ENCODE measurements around the gene TCHHL1.
"Not testable (repeated sequence)": the region's sequence is repeated elsewhere in the genome, so short reads cannot be mapped to it uniquely, and the experiment has no call there.

The TCHHL1 gene

GRCh38 chr1:152110365-152110859 lies 21.5 kb upstream of the TCHHL1 start:
- H3K4me1 ChIP-seq (ENCODE audit: control insufficient read depth, insufficient read depth, low read length) = peaks cover 15% of the 10 kb centered on the region
- H3K36me3 ChIP-seq (ENCODE audit: control insufficient read depth, insufficient read depth, low read length) = no peaks in the 10 kb centered on the region
- H3K27me3 ChIP-seq (ENCODE audit: control insufficient read depth, insufficient read depth, low read length) = peaks cover 59% of the 10 kb centered on the region
- H3K9ac ChIP-seq (ENCODE audit: low read length) = no peak overlapping the region
- peak overlapping the region; percentile 67 for H3K4me3 ChIP-seq (ENCODE audit: low read length)
- H3K27ac ChIP-seq (ENCODE audit: low read depth, low read length) = no peak overlapping the region

- Histone ChIP-seq H3K9ac (ENCODE audit: low read length) (no peak overlapping the region), H3K27me3 (ENCODE audit: control insufficient read depth, insufficient read depth, low read length) (peaks cover 58% of the 10 kb centered on the region), H3K4me3 (ENCODE audit: low read length) (peak overlapping the region; percentile 67), H3K27ac (ENCODE audit: low read depth, low read length) (no peak overlapping the region), H3K4me1 (ENCODE audit: control insufficient read depth, insufficient read depth, low read length) (peaks cover 15% of the 10 kb centered on the region), H3K36me3 (ENCODE audit: control insufficient read depth, insufficient read depth, low read length) (no peaks in the 10 kb centered on the region)
Observed at GRCh38 chr1:152109998-152110294, 21.1 kb upstream of the TCHHL1 start.

- no peaks in the 10 kb centered on the region for H3K36me3 ChIP-seq (ENCODE audit: control insufficient read depth, insufficient read depth, low read length)
- peak overlapping the region; percentile 67 for H3K4me3 ChIP-seq (ENCODE audit: low read length)
- peaks cover 58% of the 10 kb centered on the region for H3K27me3 ChIP-seq (ENCODE audit: control insufficient read depth, insufficient read depth, low read length)
- H3K4me1 ChIP-seq (ENCODE audit: control insufficient read depth, insufficient read depth, low read length) = peaks cover 15% of the 10 kb centered on the region
- H3K9ac ChIP-seq (ENCODE audit: low read length) = no peak overlapping the region
- no peak overlapping the region for H3K27ac ChIP-seq (ENCODE audit: low read depth, low read length)
Observed at GRCh38 chr1:152109231-152109997, 20.6 kb upstream of the TCHHL1 start.

GRCh38 chr1:152108882-152109222 lies 20.0 kb upstream of the TCHHL1 start:
- Histone ChIP-seq H3K9ac (ENCODE audit: low read length) (no peak overlapping the region), H3K27me3 (ENCODE audit: control insufficient read depth, insufficient read depth, low read length) (peaks cover 58% of the 10 kb centered on the region), H3K27ac (ENCODE audit: low read depth, low read length) (no peak overlapping the region), H3K36me3 (ENCODE audit: control insufficient read depth, insufficient read depth, low read length) (no peaks in the 10 kb centered on the region), H3K4me1 (ENCODE audit: control insufficient read depth, insufficient read depth, low read length) (peaks cover 15% of the 10 kb centered on the region), H3K4me3 (ENCODE audit: low read length) (no peak overlapping the region)

- Histone ChIP-seq H3K27me3 (ENCODE audit: control insufficient read depth, insufficient read depth, low read length) (peaks cover 55% of the 10 kb centered on the region), H3K27ac (ENCODE audit: low read depth, low read length) (no peak overlapping the region), H3K4me1 (ENCODE audit: control insufficient read depth, insufficient read depth, low read length) (peaks cover 15% of the 10 kb centered on the region), H3K9ac (ENCODE audit: low read length) (no peak overlapping the region), H3K4me3 (ENCODE audit: low read length) (peak overlapping the region; percentile 28), H3K36me3 (ENCODE audit: control insufficient read depth, insufficient read depth, low read length) (no peaks in the 10 kb centered on the region)
Observed at GRCh38 chr1:152107984-152108881, 19.4 kb upstream of the TCHHL1 start.

- H3K4me3 ChIP-seq (ENCODE audit: low read length) = peak overlapping the region; percentile 28
- H3K36me3 ChIP-seq (ENCODE audit: control insufficient read depth, insufficient read depth, low read length) = no peaks in the 10 kb centered on the region
- peaks cover 49% of the 10 kb centered on the region for H3K27me3 ChIP-seq (ENCODE audit: control insufficient read depth, insufficient read depth, low read length)
- H3K9ac ChIP-seq (ENCODE audit: low read length) = no peak overlapping the region
- no peak overlapping the region for H3K27ac ChIP-seq (ENCODE audit: low read depth, low read length)
- H3K4me1 ChIP-seq (ENCODE audit: control insufficient read depth, insufficient read depth, low read length) = peaks cover 15% of the 10 kb centered on the region
Observed at GRCh38 chr1:152107031-152107983, 18.4 kb upstream of the TCHHL1 start.

- Histone ChIP-seq H3K9ac (ENCODE audit: low read length) (no peak overlapping the region), H3K4me1 (ENCODE audit: control insufficient read depth, insufficient read depth, low read length) (peaks cover 6% of the 10 kb centered on the region), H3K36me3 (ENCODE audit: control insufficient read depth, insufficient read depth, low read length) (no peaks in the 10 kb centered on the region), H3K4me3 (ENCODE audit: low read length) (no peak overlapping the region), H3K27me3 (ENCODE audit: control insufficient read depth, insufficient read depth, low read length) (peaks cover 30% of the 10 kb centered on the region), H3K27ac (ENCODE audit: low read depth, low read length) (no peak overlapping the region)
Observed at GRCh38 chr1:152104854-152105253, 16.0 kb upstream of the TCHHL1 start.

GRCh38 chr1:152096931-152097330 lies 8.1 kb upstream of the TCHHL1 start:
- Histone ChIP-seq H3K36me3 (ENCODE audit: control insufficient read depth, insufficient read depth, low read length) (no peaks in the 10 kb centered on the region), H3K27me3 (ENCODE audit: control insufficient read depth, insufficient read depth, low read length) (no peaks in the 10 kb centered on the region), H3K4me1 (ENCODE audit: control insufficient read depth, insufficient read depth, low read length) (no peaks in the 10 kb centered on the region), H3K27ac (ENCODE audit: low read depth, low read length) (no peak overlapping the region), H3K9ac (ENCODE audit: low read length) (no peak overlapping the region), H3K4me3 (ENCODE audit: low read length) (no peak overlapping the region)

- Histone ChIP-seq H3K27ac (ENCODE audit: low read depth, low read length) (no peak overlapping the region), H3K27me3 (ENCODE audit: control insufficient read depth, insufficient read depth, low read length) (no peaks in the 10 kb centered on the region), H3K36me3 (ENCODE audit: control insufficient read depth, insufficient read depth, low read length) (no peaks in the 10 kb centered on the region), H3K9ac (ENCODE audit: low read length) (no peak overlapping the region), H3K4me1 (ENCODE audit: control insufficient read depth, insufficient read depth, low read length) (no peaks in the 10 kb centered on the region), H3K4me3 (ENCODE audit: low read length) (no peak overlapping the region)
Observed at GRCh38 chr1:152086760-152087159, 2.1 kb downstream of the TCHHL1 start.

- no peaks in the 10 kb centered on the region for H3K27me3 ChIP-seq (ENCODE audit: control insufficient read depth, insufficient read depth, low read length)
- H3K27ac ChIP-seq (ENCODE audit: low read depth, low read length) = no peak overlapping the region
Observed at GRCh38 chr1:152084853-152085252, 4.0 kb downstream of the TCHHL1 start.

GRCh38 chr1:152081026-152081425 lies 7.8 kb downstream of the TCHHL1 start:
- not testable (repeated sequence) for H3K27ac ChIP-seq (ENCODE audit: low read depth, low read length); H3K36me3 ChIP-seq (ENCODE audit: control insufficient read depth, insufficient read depth, low read length); H3K4me1 ChIP-seq (ENCODE audit: control insufficient read depth, insufficient read depth, low read length); H3K9ac ChIP-seq (ENCODE audit: low read length); H3K27me3 ChIP-seq (ENCODE audit: control insufficient read depth, insufficient read depth, low read length); H3K4me3 ChIP-seq (ENCODE audit: low read length)

More at GRCh38 chr1:152084853-152085252, 4.0 kb downstream of the TCHHL1 start:
- Histone ChIP-seq H3K4me1 (ENCODE audit: control insufficient read depth, insufficient read depth, low read length) (no peaks in the 10 kb centered on the region), H3K36me3 (ENCODE audit: control insufficient read depth, insufficient read depth, low read length) (no peaks in the 10 kb centered on the region), H3K9ac (ENCODE audit: low read length) (no peak overlapping the region), H3K4me3 (ENCODE audit: low read length) (no peak overlapping the region)

- H3K4me1 ChIP-seq (ENCODE audit: control insufficient read depth, insufficient read depth, low read length); H3K36me3 ChIP-seq (ENCODE audit: control insufficient read depth, insufficient read depth, low read length); H3K27ac ChIP-seq (ENCODE audit: low read depth, low read length); H3K4me3 ChIP-seq (ENCODE audit: low read length); H3K9ac ChIP-seq (ENCODE audit: low read length); H3K27me3 ChIP-seq (ENCODE audit: control insufficient read depth, insufficient read depth, low read length): not testable (repeated sequence)
Observed at GRCh38 chr1:152080494-152080893, 8.4 kb downstream of the TCHHL1 start.
